HG03095 (cell line): Measurements from ENCODE around the gene TRAF7.
A peak's percentile ranks its signal among the peaks of the same experiment; 100 is the strongest.
"Not testable (repeated sequence)": the region's sequence is repeated elsewhere in the genome, so short reads cannot be mapped to it uniquely, and the experiment has no call there.

ENCODE experiments used
- ATAC-seq: cut with Tn5 transposase; IDR thresholded peaks from one replicate; pipeline ENCODE4 v1.9.1; 2021; ENCODE audit warnings: moderate library complexity; ENCODE audit not compliant: unreplicated experiment

TRAF7 gene

DNA sequence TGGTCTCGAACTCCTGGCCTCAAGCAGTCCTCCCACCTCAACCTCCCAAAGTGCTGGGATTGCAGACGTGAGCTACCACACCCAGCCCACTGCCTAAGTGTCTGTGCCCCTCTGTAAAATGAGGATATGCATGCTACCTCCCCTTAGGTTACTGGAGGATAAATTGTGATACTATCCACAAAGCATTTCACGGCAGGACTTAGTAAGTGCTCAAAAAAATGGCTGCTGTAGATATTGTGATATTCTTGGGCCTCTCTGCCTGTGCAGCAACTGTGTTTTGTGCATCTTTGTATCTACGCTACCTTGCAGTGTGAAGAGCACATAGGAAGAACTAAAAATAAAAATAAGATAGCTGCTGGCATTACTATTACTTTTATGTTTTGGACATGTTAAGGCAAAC is 42.7 kb downstream of the TRAF7 start:
- no peak for ATAC-seq

DNA sequence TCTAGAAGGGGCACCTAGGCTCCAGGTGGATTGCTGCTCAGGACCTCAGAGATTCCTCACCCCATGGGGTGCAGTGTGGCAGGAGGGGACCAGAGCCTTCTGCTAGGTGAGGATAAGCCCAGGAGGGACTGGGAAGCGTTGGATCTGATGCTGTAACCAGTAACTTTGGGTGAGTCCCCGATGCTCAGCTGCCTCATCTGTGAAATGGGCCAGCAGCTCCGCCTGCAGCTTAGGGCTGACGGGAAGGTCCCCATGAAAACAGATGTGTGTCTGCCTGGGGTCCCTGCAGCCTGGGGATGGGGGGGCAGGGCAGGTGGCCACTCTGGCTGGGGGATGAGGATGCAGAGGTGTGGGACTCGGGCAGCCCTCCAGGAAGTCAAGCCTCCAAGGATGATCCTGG is 43.5 kb downstream of the TRAF7 start:
- no peak for ATAC-seq

DNA sequence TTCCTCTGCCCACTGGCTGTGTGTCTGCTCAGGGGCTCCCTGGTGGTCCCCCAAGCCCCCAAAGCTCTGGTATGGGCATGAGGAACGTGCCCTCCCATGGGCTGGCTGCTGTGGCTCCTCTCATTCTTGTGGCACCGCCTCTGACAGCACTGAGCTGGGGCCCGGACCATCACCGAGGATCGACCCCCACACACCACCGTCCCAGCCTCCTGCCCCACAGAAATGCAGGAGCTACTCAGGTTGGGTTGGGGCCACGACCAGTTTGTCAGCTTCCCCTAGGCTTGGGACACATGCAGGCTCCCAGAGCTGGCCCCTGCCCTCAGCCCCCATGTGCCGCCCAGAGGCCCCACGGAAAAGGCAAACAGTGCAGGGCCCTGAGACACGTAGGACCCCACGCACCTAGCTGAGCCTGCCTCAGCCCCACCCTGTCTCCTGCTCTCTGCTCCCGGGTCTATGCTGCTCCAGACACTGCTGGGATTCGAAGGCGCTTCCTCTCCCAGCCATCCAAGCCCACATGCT is 44.1 kb downstream of the TRAF7 start:
- no peak for ATAC-seq

DNA sequence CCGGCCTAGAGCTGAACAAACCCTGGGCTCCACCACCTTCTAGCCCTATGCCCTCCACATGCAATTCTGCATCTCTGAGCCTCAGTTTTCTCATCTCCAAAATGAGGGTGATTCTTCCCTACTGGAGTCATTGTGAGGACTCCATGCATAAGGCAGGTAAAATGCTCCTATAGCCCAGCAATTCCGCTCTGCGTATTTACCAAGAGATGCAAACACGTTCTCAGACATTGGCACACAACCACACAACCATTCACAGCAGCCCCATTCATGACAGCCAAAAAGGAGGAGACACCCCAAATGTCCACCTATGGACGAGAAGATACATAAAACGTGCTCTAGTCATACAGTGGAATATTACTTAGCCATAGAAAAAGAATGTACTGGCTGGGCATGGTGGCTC is 44.7 kb downstream of the TRAF7 start:
- ATAC-seq = no peak

DNA sequence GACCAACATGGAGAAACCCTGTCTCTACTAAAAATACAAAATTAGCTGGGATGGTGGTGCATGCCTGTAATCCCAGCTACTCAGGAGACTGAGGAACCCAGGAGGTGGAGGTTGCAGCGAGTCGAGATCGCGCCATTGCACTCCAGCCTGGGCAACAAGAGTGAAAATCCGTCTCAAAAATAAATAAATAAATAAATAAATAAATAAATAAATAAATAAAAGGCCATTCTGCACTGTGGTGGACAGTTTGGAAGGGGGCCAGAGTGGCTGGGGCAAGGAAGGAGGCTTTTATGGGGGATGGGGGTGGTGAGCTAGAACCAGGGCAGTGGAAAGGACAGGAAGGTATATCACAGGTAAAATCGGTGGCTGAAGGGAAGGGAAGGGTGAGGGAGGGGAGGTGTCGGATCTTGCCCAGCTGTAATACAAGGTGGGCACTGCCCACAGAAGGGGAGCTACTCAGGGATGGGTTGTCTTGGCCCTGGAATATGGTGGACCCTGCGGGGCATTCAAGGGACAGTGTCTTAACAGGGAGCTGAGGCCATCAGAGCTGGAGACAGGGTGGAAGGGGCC is 47.6 kb downstream of the TRAF7 start:
- ATAC-seq = not testable (repeated sequence)

DNA sequence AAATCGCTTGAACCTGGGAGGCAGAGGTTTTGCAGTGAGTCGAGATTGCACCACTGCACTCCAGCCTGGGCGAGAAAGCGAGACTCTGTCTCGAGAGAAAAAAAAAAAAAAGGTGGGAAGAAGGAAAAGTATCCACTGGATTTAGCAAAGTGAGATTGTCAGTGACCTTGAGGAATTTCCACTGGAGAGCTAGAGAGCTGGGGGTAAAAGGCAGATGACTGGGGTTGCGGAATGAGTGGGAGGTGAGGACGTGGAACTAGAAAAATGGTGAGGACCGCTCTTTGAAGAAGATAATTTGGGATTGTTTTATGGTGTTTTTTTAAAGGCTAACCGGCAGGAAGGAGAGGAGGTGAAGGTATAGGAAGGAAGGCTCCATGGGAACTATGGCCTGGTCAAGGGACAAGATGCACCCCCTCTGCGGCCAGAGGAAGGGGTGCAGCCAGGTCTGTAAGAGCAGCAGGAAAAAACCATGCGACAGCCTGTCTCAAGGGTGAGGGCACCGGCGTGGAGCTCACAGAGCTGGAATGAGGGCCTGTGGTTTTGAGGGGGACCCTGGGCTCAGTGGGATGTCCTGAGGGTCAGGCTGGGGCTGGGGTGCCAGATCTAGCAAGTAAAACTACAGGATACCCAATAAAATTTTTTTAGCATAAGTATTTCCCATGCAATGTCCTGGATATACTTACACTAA is 49.0 kb downstream of the TRAF7 start:
- no peak for ATAC-seq

DNA sequence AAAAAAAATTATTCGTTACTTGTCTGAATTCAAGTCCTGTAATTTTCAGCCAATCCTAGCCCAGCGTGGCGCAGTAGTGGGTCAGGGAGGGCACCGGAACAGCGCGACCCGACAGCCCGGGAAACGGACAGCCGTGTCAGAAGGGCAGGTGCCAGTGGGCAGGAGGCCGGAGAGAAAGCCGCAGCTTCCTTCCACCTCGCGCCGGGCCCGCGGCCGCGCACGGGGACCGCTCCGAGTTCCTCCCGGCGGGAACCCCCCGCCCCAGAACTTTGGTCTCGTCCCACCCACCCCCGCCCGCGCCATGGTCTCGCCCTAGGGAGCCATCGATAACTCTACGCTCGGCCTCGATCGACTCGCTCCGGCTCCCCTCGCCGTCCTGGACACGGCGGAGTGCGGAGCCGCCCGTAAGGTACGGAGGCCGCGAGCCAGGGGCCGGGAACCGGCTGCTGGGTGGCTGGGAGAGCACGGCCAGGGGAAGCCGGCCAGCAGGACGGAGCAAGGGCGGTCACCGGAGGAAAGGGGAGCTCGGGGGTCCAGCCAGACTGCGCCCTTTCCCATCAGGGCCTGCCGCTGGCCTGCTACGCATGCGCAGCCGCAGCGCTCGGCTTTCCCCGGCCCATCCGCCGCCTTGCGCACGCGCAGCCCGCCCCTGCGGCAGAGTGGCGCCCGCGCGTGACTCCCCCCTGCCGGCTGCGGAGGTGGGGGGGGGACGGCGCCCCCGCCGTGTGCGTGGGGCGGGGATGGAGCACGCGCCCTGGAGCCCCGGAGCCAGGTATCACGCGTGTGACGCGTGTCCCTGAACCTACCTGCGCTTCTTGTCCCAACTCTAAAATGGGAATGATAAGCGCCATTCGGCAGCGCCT is 49.8 kb downstream of the TRAF7 start, which contains the start of gene MLST8:
MLST8 (plus strand) TSS at position 351 of the 863 bp plus-strand sequence. CDS start 632 bp downstream, outside the sequence.
- ATAC-seq = peak; percentile 45

DNA sequence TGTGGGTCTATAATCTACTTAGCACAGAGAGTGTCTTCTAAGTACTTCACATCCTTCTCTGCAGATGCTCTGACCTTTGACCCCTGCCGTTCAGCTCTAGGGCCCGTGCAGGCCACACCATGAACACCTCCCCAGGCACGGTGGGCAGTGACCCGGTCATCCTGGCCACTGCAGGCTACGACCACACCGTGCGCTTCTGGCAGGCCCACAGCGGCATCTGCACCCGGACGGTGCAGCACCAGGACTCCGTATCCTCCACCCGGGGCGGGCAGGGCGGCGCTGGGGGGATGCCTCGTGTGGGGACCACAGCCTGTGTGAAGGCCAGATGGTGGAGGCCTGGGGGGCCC is 50.4 kb downstream of the TRAF7 start:
- ATAC-seq = peak; percentile 9

DNA sequence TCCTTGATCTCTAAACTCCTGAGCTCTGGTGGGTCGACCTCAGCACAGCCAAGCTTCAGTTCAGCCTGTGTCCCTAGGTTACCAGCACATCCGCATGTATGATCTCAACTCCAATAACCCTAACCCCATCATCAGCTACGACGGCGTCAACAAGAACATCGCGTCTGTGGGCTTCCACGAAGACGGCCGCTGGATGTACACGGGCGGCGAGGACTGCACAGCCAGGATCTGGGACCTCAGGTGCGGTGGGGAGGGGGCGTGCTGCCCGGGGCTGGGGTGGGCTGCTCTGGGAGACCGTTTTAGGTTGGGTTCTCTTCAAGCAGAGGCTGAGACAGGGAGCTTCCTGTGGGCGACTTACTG is 50.8 kb downstream of the TRAF7 start:
- ATAC-seq = no peak

DNA sequence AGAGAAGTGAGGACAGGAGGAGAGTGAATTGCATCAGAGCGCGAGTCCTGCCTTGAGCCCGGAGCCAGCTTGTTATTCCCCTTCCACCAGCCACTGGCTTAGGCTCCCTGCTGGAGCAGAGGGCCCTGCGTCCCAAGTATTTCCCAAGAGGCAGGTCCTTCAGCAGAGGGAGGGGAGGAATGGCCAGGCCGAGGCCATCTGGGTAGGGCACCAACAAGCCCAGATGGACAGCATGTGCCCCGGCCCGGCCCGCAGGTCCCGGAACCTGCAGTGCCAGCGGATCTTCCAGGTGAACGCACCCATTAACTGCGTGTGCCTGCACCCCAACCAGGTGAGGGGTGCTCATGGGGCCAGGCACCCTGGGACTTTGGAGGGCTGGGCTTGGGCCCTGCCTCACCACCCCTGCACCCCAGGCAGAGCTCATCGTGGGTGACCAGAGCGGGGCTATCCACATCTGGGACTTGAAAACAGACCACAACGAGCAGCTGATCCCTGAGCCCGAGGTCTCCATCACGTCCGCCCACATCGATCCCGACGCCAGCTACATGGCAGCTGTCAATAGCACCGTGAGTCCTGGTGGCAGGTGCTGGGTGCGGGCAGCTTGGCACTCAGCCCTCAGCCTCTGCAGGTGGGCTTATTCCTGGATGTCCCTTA is 51.3 kb downstream of the TRAF7 start:
- no peak for ATAC-seq

DNA sequence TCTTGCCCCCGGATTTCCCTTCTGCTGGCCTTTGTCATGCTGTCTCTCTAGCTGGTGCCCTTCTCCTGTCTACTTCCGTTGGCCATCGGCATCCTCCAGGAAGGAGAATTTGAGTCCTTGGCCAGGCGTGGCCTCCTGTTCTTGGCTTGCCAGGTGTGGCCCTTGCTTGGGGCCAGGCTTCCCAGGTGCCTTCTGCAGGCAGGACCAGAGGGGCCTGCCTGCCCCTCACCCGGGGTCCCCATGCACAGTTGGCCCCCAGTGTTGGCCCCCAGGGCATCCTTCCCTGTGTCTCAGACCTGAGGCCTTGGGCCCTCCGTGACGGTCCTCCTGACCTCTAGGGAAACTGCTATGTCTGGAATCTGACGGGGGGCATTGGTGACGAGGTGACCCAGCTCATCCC is 52.3 kb downstream of the TRAF7 start:
- no peak for ATAC-seq

DNA sequence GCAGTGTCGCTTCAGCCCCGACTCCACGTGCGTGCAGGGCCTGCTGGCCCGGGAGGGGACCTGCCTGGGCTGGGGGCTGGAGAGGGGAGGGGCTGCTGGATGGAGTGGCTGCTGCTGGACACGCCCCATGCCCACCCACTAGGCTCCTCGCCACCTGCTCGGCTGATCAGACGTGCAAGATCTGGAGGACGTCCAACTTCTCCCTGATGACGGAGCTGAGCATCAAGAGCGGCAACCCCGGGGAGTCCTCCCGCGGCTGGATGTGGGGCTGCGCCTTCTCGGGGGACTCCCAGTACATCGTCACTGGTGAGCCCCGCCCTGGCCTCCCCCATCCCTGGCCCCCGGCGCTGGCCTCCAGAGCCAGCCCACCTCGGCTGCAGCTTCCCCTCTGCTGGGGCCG is 52.7 kb downstream of the TRAF7 start:
- no peak for ATAC-seq

DNA sequence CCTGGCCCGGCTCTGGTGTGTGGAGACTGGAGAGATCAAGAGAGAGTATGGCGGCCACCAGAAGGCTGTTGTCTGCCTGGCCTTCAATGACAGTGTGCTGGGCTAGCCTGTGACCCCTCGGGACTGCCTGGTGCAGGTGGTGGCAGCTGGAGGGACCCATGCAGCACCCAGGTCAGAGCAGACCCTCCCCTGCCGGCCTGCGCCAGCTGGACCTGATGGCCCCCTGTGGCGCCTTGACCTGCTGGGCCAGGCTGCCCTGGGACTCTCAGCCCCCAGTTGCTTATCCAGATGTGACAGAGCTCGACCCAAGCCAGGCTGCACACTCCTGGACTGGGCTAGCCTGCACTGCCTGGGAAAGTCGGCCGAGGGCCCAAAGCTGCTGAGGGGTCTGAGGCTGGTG is 53.2 kb downstream of the TRAF7 start:
- no peak for ATAC-seq

DNA sequence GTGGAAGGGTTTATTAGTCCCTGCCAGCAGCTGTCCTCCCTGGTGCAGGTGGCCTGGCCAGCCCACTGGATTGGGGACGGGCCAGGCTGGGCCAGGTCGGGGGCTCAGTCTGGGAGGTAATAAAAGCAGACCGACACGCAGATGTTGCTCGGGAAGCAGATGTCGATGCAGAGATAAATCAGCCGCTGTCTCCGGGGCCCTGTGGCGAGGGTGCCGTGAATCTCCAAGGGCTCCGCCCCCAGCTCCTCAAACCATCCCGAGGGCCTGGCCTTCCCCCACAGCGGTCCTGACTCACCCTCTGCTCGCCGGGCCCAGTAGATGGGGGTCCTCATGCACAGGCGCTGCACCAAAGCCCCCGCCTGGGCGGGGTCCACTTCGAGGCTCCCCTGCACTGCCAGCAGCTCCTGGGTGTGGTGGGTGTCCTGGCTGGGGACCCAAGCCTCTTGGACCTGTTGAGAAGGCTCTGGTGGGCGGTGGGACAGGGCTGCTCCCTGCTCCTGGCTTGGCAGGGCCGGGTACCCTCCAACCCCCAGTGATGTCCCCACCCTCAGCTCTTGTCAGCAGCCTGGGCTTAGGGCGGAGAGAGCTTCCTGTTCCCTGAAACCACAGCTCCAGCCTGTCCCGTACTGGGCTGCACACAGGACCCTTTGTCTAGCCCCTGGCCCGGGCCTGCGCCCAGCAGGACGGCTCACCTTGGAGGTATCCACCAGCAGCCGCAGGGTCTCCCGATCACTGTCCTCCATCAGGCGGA is 53.9 kb downstream of the TRAF7 start:
- no peak for ATAC-seq

DNA sequence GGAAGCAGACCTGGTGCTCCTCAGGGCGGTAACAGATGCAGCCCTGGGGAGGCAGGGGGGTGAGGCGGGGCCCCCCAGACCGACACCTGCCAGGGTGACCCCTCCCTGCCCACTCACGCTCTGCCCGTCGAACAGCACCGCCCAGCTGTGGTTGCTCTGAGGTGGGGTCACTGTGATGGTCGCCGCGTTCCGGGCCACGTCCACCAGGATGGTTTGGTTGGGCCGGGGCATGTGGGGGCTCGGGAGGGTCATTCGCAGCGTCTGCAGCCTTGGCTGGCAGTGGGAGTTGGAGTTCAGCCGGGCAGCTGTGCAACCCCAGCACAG is 54.4 kb downstream of the TRAF7 start:
- ATAC-seq = no peak

DNA sequence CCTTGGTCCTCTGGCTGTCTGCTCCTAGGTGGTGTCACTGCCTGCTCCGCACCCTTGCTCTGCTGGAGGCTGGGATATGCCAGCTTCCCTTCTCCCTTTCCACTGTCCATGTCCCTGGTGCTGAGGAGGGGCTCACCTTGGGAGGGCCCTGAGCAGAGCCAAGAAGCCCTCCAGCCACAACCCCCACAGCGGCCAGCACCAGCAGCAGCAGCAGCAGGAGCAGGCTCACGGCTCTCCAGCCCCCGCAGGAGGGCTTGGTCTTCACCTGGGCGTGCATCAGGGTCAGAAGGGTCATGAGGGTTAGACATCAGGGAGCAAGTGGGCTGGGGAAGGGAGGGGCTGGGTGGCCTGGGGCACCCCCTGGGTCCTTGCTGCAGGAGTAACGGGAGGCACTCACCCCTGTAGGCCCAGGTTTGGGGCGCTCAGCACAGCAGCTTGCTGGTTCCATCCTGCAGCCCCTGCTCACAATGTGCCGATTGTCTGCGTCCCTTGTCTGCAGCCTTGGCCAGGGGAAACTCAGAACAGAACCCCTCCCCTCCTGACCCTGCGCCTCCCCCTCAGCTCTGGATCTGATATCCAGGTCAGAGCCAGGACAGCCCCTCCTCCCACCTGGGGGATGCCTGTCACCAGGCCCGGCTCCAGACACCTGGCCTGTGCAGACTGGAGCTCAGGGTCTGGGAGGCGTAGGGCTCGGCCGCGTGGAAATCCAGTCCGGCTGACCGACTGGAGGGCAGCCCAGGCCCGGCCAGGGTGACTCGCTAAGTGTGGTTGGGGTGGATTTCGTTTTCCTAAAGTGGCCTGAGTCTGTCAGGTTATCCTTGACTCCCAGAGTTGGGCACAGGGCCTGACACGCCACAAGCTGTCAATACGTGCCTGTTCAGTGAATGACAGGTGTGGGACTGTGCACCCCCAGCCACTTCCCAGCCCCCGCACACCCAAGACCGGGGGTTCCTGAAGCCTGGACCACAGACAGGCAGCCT is 55.1 kb downstream of the TRAF7 start, which contains the start of gene BRICD5:
BRICD5 (minus strand) TSS at position 478 of the 980 bp plus-strand sequence; CDS start at position 448, 30 bp downstream.
- ATAC-seq = no peak

DNA sequence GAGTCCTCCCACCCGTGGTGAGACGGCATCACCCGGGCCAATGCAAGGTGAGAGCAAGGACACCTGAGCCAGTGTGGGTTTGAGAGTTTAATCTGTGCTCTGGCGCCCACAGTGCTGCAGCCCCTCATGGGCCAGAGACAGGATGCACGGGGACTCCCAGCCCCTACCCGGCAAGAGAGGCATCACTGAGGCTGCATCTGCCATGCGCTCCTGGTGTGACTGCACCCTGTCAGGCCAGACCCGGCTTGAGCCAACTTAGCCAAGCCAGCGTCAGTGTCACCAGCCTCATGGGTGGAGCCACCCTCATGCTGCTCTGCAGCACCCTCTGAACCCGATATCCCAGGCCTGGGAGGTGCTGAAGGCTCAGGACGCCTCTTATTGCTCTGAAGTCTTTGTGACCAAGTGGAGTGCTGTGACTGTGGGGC is 56.4 kb downstream of the TRAF7 start:
- no peak for ATAC-seq

DNA sequence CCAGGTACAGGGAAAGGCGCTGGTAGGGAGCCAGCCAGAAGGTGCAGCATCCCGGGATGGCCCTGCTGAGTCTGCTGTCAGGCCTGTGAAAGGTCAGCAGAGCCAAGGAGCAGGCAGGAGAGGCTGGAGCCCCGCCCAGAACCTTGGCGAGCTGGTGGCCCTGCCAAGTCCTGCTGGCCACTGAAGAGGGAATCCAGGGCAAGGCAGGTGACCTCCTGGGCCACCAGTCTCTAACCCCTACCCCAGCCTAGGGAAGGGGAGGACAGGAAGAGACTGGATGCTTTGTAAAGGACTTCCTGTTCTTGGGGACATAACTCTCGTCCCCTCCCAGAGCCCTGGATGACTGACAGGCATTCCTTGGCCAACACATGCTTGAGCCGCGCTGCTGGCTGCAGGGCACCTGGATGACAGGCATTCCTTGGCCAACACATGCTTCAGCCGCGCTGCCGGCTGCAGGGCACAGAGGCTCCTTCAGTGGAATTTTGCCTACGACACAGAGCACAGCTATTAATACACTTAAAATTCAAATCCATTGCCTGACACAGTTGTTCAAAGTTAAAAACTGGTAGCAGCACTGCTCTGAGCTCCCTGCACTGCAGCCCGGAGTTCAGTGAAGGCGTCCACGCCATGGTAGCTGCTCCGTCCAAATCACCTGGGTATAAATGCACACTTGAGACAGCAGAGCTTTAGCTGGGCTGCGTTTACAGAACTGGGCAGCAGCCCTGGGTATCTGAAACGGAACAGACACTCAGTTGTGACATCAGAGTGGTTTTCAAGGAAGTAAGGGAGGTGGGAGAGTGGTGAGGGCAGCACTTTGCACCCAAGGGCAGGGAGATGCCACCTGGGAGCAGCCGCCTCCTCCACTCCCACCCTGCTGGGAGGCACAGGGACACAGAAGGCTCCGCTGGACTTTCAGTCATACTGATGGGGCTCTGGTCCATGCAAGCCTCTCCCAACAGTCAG is 57.1 kb downstream of the TRAF7 start:
- no peak for ATAC-seq
